Sigmoid colon (tissue), 4 donors: ENCODE data around the gene TAX1BP1.

Experiments
- CTCF ChIP-seq, 4 experiments: fragments of 450-650 bp in 3 of 4; fragments of 200-600 bp in 1 of 4; IDR thresholded peaks; one replicate each; pipeline ENCODE4 v1.5.1; 2016 to 2019; ENCODE audit warnings: antibody characterized with exemption in 4 of 4, mild to moderate bottlenecking in 3 of 4, moderate library complexity in 2 of 4
- EP300 ChIP-seq, 4 donors: sonication (generic); formaldehyde crosslinking; IDR thresholded peaks; one replicate each; pipeline ENCODE4 v1.6.1; 2017; ENCODE audit warnings: antibody characterized with exemption in 4 of 4
- POLR2A ChIP-seq, 2 donors: fragments of 450-650 bp; IDR thresholded peaks; one replicate each; pipeline ENCODE4 v1.6.1; 2016; ENCODE audit warnings: antibody characterized with exemption in 2 of 2, mild to moderate bottlenecking in 2 of 2, moderate library complexity in 2 of 2
- POLR2AphosphoS5 ChIP-seq, 4 donors: sonication (generic); formaldehyde crosslinking; IDR thresholded peaks; one replicate each; pipeline ENCODE4 v1.6.1; 2017; ENCODE audit warnings: antibody characterized with exemption in 4 of 4

DNA sequence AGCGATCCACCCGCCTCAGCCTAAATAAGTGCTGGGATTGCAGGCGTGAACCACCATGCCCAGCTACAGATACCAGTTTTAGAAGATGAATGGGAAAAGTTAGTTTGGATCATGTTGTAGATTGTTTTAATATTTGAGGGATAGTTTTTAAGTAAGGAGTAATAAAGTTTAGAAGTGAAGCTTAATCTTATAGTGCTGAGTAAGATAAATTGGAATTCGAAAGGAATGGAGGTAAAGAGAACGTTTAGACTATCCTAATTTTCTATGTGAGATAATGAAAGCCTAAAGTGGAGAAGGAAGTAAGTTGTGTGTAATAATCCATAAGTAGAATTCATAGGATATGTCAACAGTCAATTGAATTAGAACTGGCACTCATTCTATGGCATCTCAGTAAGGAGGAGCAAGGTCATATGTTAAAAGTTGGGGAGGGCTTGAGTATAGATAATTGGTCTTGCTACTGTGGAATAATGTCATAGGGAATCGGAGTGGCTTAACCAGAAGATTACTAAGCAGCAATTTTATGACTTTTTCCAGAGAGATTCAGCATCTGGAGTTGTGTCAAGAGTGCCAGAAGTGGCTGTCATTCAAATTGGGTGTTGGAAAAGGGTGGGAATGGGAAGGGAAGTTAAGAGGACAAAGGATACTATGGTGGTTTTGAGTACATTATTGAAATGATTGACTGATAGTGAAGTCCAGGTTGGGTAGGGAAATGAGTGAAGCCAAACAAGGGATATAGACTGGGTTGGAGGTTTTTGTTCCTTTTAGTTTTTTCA is 12.1 kb downstream of the TAX1BP1 start:
- TF ChIP-seq POLR2AphosphoS5 (IDR thresholded peaks at IDR 0.05) (no peak), CTCF (IDR thresholded peaks at IDR 0.05) (no peak), POLR2A (IDR thresholded peaks at IDR 0.05) (no peak), EP300 (IDR thresholded peaks at IDR 0.05) (no peak)
